ENCODE results near the gene MCRIP2. TPM values are rescaled to one million over a fixed set of nuclear protein-coding genes. Genes with fewer than 3 reads are reported as not detected.
A peak's percentile ranks its signal among the peaks of the same experiment; 100 is the strongest.

Gene MCRIP2
- total RNA-seq, 1 experiment from 2014 or later = 69.6 TPM

GRCh38 chr16:633336-634050, 8.1 kb upstream of the MCRIP2 start:
- POLR2A ChIA-PET (ENCODE audit: unreplicated experiment) = no interaction called here
- TF ChIP-seq EZH2 (IDR thresholded peaks at IDR 0.05; ENCODE audit: low read depth) = no peak
- TF ChIP-seq CTCF (conservative IDR thresholded peaks at IDR 0.05) = no peak
- Histone ChIP-seq H3K9me2 (ENCODE audit: insufficient read depth) (no peaks in the 10 kb centered on the region), H3K27me3 (ENCODE audit: insufficient read depth, low read depth) (no peaks in the 10 kb centered on the region), H4K20me1 (ENCODE audit: insufficient read depth) (0 out of 2 replicates have a peak, but pooled peaks cover 6% of the 10 kb centered on the region), H2AFZ (no peak overlapping the region), H3K27ac (no peak overlapping the region), H3K79me2 (ENCODE audit: low read depth) (peaks cover 19% of the 10 kb centered on the region), H3K4me2 (no peak overlapping the region), H3F3A (ENCODE audit: insufficient read depth, low read depth) (peaks cover 6% of the 10 kb centered on the region; the same call in 1 of the 2 replicates), H3K4me3 (no peak overlapping the region), H3K4me1 (replicated peaks; ENCODE audit: insufficient read depth) (peaks cover 17% of the 10 kb centered on the region; the same call in 1 of the 2 replicates), H3K9me3 (ENCODE audit: insufficient read depth, low read depth) (no peaks in the 10 kb centered on the region), H3K36me3 (ENCODE audit: low read depth) (no peaks in the 10 kb centered on the region)
- intact Hi-C loops (cut with micrococcal nuclease; ENCODE audit: unreplicated experiment) = no loop called here
- no peak for DNase-seq
- no TSS peak for BruUV-seq (replicated peaks)
- CTCF ChIA-PET = no interaction called here

GRCh38 chr16:634051-634670, 7.5 kb upstream of the MCRIP2 start:
- CTCF ChIA-PET = no interaction called here
- BruUV-seq (replicated peaks) = no TSS peak

GRCh38 chr16:634996-635395, 6.6 kb upstream of the MCRIP2 start:
- H2AFZ ChIP-seq = no peak overlapping the region
- no peaks in the 10 kb centered on the region for H3K27me3 ChIP-seq (ENCODE audit: insufficient read depth, low read depth)
- peaks cover 19% of the 10 kb centered on the region for H3K79me2 ChIP-seq (ENCODE audit: low read depth)
- no peaks in the 10 kb centered on the region for H3K9me3 ChIP-seq (ENCODE audit: insufficient read depth, low read depth)
- CTCF ChIA-PET = no interaction called here
- H3K4me2 ChIP-seq = peak overlapping the region; percentile 90
- BruUV-seq (replicated peaks) = no TSS peak
- no peaks in the 10 kb centered on the region for H3K36me3 ChIP-seq (ENCODE audit: low read depth)
- TF ChIP-seq EZH2 (IDR thresholded peaks at IDR 0.05; ENCODE audit: low read depth) (no peak), CTCF (conservative IDR thresholded peaks at IDR 0.05) (no peak)
- H4K20me1 ChIP-seq (ENCODE audit: insufficient read depth) = 0 out of 2 replicates have a peak, but pooled peaks cover 4% of the 10 kb centered on the region
- DNase-seq = no peak
- POLR2A ChIA-PET (ENCODE audit: unreplicated experiment) = no interaction called here
- intact Hi-C loops (cut with micrococcal nuclease; ENCODE audit: unreplicated experiment) = no loop called here
- peak overlapping the region; percentile 80 for H3K4me3 ChIP-seq
- H3K27ac ChIP-seq = no peak overlapping the region
- H3K9me2 ChIP-seq (ENCODE audit: insufficient read depth) = no peaks in the 10 kb centered on the region
- H3K4me1 ChIP-seq (replicated peaks; ENCODE audit: insufficient read depth) = peaks cover 17% of the 10 kb centered on the region; the same call in 1 of the 2 replicates
- peaks cover 13% of the 10 kb centered on the region for H3F3A ChIP-seq (ENCODE audit: insufficient read depth, low read depth)

More at GRCh38 chr16:634051-634670, 7.5 kb upstream of the MCRIP2 start:
- TF ChIP-seq EZH2 (IDR thresholded peaks at IDR 0.05; ENCODE audit: low read depth) (no peak), CTCF (conservative IDR thresholded peaks at IDR 0.05) (no peak)
- DNase-seq = no peak
- Histone ChIP-seq H3K9me3 (ENCODE audit: insufficient read depth, low read depth) (no peaks in the 10 kb centered on the region), H3K4me2 (peak overlapping the region; percentile 90; the same call in 1 of the 2 replicates), H3K4me3 (no peak overlapping the region), H3K4me1 (replicated peaks; ENCODE audit: insufficient read depth) (peaks cover 17% of the 10 kb centered on the region; the same call in 1 of the 2 replicates), H3K9me2 (ENCODE audit: insufficient read depth) (no peaks in the 10 kb centered on the region), H3K79me2 (ENCODE audit: low read depth) (peaks cover 19% of the 10 kb centered on the region), H2AFZ (no peak overlapping the region), H4K20me1 (ENCODE audit: insufficient read depth) (0 out of 2 replicates have a peak, but pooled peaks cover 6% of the 10 kb centered on the region), H3K27me3 (ENCODE audit: insufficient read depth, low read depth) (no peaks in the 10 kb centered on the region), H3K36me3 (ENCODE audit: low read depth) (no peaks in the 10 kb centered on the region), H3F3A (ENCODE audit: insufficient read depth, low read depth) (peaks cover 6% of the 10 kb centered on the region), H3K27ac (no peak overlapping the region)
- POLR2A ChIA-PET (ENCODE audit: unreplicated experiment) = interaction anchor here (0.7 kb wide), 1 partner anchor 44 kb away, joined by 3 read pairs; no protein-coding TSS in a partner anchor
- intact Hi-C loops (cut with micrococcal nuclease; ENCODE audit: unreplicated experiment) = no loop called here
